ENCODE measurements around the gene PFDN1. TPM values are rescaled to one million over a fixed set of nuclear protein-coding genes. Genes with fewer than 3 reads are reported as not detected.

Gene PFDN1
- total and polyA plus RNA-seq, 4 donors = 14.0 to 30.8 (median 20.7) TPM

GRCh38 chr5:140259500-140259899, 43.4 kb downstream of the PFDN1 start:
- no peak overlapping the region for H3K9ac ChIP-seq (ENCODE audit: low read depth in 1 of 2, low read length in 2 of 2)
- H3K36me3 ChIP-seq (ENCODE audit: control insufficient read depth in 4 of 4, insufficient read depth in 3 of 4, low read depth in 1 of 4, low read length in 3 of 4) = peaks cover 0 to 2% (median 0%) of the 10 kb centered on the region in 4 donors
- no peak overlapping the region for H3K4me3 ChIP-seq (ENCODE audit: low read depth in 1 of 3, low read length in 3 of 3)
- no peaks in the 10 kb centered on the region for H3K9me3 ChIP-seq (ENCODE audit: control insufficient read depth in 4 of 4, low read length in 3 of 4)
- TF ChIP-seq RAD21 (IDR thresholded peaks at IDR 0.05) = no peak
- no peak for TF ChIP-seq CTCF (IDR thresholded peaks at IDR 0.05; ENCODE audit: low read depth, low read length, missing input control)
- no peak for TF ChIP-seq SP1 (IDR thresholded peaks at IDR 0.05)
- TF ChIP-seq ZBTB33 (IDR thresholded peaks at IDR 0.05) = no peak
- no peak for TF ChIP-seq ATF3 (IDR thresholded peaks at IDR 0.05)
- no peak for TF ChIP-seq NR2F2 (IDR thresholded peaks at IDR 0.05)
- no peak for TF ChIP-seq YY1 (IDR thresholded peaks at IDR 0.05)
- no peak for TF ChIP-seq MAX (IDR thresholded peaks at IDR 0.05)
- no peak for TF ChIP-seq REST (IDR thresholded peaks at IDR 0.05)
- no peak for TF ChIP-seq GABPA (IDR thresholded peaks at IDR 0.05 in 1 of 2, conservative IDR thresholded peaks at IDR 0.05 in 1 of 2)
- WGBS = 89% methylated on average over 2 of the region's 2 CpGs
- H3K4me1 ChIP-seq (ENCODE audit: control insufficient read depth in 4 of 4, insufficient read depth in 4 of 4, low read length in 3 of 4) = peaks cover 0 to 7% (median 1%) of the 10 kb centered on the region in 4 donors
- DNase-seq (ENCODE audit: low spot score) = no peak
- no peak overlapping the region for H3K27ac ChIP-seq (ENCODE audit: low read depth in 1 of 2, low read length in 2 of 2)
- H3K27me3 ChIP-seq (ENCODE audit: control insufficient read depth in 4 of 4, insufficient read depth in 4 of 4, low read length in 3 of 4) = no peaks in the 10 kb centered on the region

- Histone ChIP-seq H3K9ac (ENCODE audit: low read depth in 1 of 2, low read length in 2 of 2) (no peak overlapping the region), H3K27me3 (ENCODE audit: control insufficient read depth in 4 of 4, insufficient read depth in 4 of 4, low read length in 3 of 4) (no peaks in the 10 kb centered on the region), H3K4me3 (ENCODE audit: low read depth in 1 of 3, low read length in 3 of 3) (no peak overlapping the region), H3K27ac (ENCODE audit: low read depth in 1 of 2, low read length in 2 of 2) (no peak overlapping the region), H3K4me1 (ENCODE audit: control insufficient read depth in 4 of 4, insufficient read depth in 4 of 4, low read length in 3 of 4) (peaks cover 0 to 7% (median 1%) of the 10 kb centered on the region in 4 donors), H3K36me3 (ENCODE audit: control insufficient read depth in 4 of 4, insufficient read depth in 3 of 4, low read depth in 1 of 4, low read length in 3 of 4) (peaks cover 0 to 2% (median 0%) of the 10 kb centered on the region in 4 donors), H3K9me3 (ENCODE audit: control insufficient read depth in 4 of 4, low read length in 3 of 4) (no peaks in the 10 kb centered on the region)
- no peak for DNase-seq (ENCODE audit: low spot score)
- TF ChIP-seq HNF4G (IDR thresholded peaks at IDR 0.05) (no peak), FOXA2 (IDR thresholded peaks at IDR 0.05) (no peak), RAD21 (IDR thresholded peaks at IDR 0.05) (no peak)
- WGBS = 95% methylated on average over 4 of the region's 4 CpGs
Measured at GRCh38 chr5:140258873-140259272, 44.0 kb downstream of the PFDN1 start.
